Cardiac atrium fibroblast (primary cell): ENCODE results near the gene ARHGEF6. TPM values are rescaled to one million over a fixed set of nuclear protein-coding genes. Genes with fewer than 3 reads are reported as not detected.

Experiments used
- total RNA-seq: library from RNA; depleted of rRNA; stranded (reverse); fragments of >200 nt; gene quantifications from 2 replicates; pipeline ENCODE4 v1.2.3, GENCODE V29; 2015

Gene ARHGEF6, protein sequence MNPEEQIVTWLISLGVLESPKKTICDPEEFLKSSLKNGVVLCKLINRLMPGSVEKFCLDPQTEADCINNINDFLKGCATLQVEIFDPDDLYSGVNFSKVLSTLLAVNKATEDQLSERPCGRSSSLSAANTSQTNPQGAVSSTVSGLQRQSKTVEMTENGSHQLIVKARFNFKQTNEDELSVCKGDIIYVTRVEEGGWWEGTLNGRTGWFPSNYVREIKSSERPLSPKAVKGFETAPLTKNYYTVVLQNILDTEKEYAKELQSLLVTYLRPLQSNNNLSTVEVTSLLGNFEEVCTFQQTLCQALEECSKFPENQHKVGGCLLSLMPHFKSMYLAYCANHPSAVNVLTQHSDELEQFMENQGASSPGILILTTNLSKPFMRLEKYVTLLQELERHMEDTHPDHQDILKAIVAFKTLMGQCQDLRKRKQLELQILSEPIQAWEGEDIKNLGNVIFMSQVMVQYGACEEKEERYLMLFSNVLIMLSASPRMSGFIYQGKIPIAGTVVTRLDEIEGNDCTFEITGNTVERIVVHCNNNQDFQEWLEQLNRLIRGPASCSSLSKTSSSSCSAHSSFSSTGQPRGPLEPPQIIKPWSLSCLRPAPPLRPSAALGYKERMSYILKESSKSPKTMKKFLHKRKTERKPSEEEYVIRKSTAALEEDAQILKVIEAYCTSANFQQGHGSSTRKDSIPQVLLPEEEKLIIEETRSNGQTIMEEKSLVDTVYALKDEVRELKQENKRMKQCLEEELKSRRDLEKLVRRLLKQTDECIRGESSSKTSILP
- total RNA-seq = 5.3 and 8.5 TPM in 2 replicates

DNA sequence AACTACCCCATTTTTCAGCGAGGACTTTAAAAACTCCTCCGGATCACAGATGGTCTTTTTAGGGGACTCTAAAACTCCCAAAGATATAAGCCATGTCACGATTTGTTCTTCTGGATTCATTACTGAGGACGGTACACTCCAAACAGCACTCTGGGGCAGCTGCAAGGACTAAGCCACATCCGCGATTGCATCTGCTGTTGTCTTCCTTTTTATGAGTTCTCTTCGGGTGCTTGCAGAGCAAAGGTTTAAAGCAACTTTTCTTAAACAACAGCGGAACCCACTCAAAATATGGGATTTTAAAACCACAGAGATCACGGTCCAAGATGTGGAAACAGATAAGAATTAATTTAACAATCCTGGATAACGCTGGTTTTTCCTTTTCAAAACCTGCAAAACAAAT is at the start of gene ARHGEF6:
Gene ARHGEF6 (minus strand): TSS at position 170 of the 400 bp plus-strand sequence. CDS start 50 bp downstream, at position 120.

GRCh38 chrX:136647677-136648360 is 132.9 kb downstream of the ARHGEF6 start, which contains the start of gene CD40LG:
CD40LG (plus strand) TSS chrX:136648158; CDS start chrX:136648249, 91 bp downstream.

Other genes starting within 250 kb of the ARHGEF6 start
- gene VGLL1, start 248.7 kb downstream of the ARHGEF6 start, total RNA-seq = not detected in 2 replicates
- gene CD40LG, start 132.8 kb downstream of the ARHGEF6 start, total RNA-seq = not detected in 2 replicates
- gene RBMX, start 99.8 kb upstream of the ARHGEF6 start, total RNA-seq = 131 and 143 TPM in 2 replicates